ENCODE results near the gene YWHAG. TPM values are rescaled to one million over a fixed set of nuclear protein-coding genes. Genes with fewer than 3 reads are reported as not detected.

YWHAG gene
- total and polyA plus RNA-seq, 9 of the 15 experiments (the other 6 are each of a cell fraction or from before 2014, with no cell fraction given), result 30.4 to 246 (median 94.5) TPM

DNA sequence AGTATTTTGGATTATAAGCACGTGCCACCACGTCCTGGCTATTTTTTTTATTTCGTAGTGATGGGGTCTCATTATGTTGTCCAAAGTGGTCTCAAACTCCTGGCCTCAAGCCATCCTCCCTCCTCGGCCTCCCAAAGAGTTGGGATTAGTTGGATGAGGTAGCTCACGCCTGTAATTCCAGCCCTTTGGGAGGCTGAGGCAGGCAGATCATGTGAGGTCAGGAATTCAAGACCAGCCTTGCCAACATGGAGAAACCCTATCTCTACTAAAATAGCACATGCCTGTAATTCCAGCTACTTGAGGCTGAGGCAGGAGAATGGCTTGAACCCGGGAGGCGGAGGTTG, 21.8 kb upstream of the YWHAG start (continued):
- peak in 1 of 2 experiments; percentile 13 for TF ChIP-seq E2F6 (IDR thresholded peaks at IDR 0.05; ENCODE audit: borderline replicate concordance in 1 of 2, extremely low read depth in 1 of 2, insufficient read depth in 1 of 2, insufficient read length in 1 of 2, low read depth in 1 of 2, low read length in 1 of 2, poor library complexity in 1 of 2, severe bottlenecking in 1 of 2)
- TF ChIP-seq, protein P1, sequence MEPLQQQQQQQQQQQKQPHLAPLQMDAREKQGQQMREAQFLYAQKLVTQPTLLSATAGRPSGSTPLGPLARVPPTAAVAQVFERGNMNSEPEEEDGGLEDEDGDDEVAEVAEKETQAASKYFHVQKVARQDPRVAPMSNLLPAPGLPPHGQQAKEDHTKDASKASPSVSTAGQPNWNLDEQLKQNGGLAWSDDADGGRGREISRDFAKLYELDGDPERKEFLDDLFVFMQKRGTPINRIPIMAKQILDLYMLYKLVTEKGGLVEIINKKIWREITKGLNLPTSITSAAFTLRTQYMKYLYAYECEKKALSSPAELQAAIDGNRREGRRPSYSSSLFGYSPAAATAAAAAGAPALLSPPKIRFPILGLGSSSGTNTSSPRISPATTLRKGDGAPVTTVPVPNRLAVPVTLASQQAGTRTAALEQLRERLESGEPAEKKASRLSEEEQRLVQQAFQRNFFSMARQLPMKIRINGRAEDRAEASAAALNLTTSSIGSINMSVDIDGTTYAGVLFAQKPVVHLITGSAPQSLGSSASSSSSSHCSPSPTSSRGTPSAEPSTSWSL (CRISPR knock-in tag; IDR thresholded peaks at IDR 0.05; ENCODE audit: borderline replicate concordance), result no peak
- TF ChIP-seq TBL1XR1 (IDR thresholded peaks at IDR 0.05; ENCODE audit: low read length in 2 of 2), result no peak
- TF ChIP-seq RBM14 (IDR thresholded peaks at IDR 0.05; ENCODE audit: borderline replicate concordance, insufficient read depth, low read depth, low read length), result no peak
- no peak for TF ChIP-seq NFIX (CRISPR knock-in tag; IDR thresholded peaks at IDR 0.05; ENCODE audit: low read depth)
- TF ChIP-seq, protein P2, sequence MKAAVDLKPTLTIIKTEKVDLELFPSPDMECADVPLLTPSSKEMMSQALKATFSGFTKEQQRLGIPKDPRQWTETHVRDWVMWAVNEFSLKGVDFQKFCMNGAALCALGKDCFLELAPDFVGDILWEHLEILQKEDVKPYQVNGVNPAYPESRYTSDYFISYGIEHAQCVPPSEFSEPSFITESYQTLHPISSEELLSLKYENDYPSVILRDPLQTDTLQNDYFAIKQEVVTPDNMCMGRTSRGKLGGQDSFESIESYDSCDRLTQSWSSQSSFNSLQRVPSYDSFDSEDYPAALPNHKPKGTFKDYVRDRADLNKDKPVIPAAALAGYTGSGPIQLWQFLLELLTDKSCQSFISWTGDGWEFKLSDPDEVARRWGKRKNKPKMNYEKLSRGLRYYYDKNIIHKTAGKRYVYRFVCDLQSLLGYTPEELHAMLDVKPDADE (conservative IDR thresholded peaks at IDR 0.05; ENCODE audit: control insufficient read depth, low read depth, low read length), result no peak
- no peak for TF ChIP-seq RFX7 (CRISPR knock-in tag; IDR thresholded peaks at IDR 0.05)
- peak; percentile 10; the same call in 1 of the 2 replicates for TF ChIP-seq ZBTB17 (CRISPR knock-in tag; IDR thresholded peaks at IDR 0.05)
- TF ChIP-seq ZNF518B (CRISPR knock-in tag; IDR thresholded peaks at IDR 0.05), result no peak
- no peak for TF ChIP-seq ARID4B (CRISPR knock-in tag; IDR thresholded peaks at IDR 0.05)
- no peak for TF ChIP-seq EHMT2 (IDR thresholded peaks at IDR 0.05)
- no peak for TF ChIP-seq ATF7 (IDR thresholded peaks at IDR 0.05)
- no peak for TF ChIP-seq JUNB (CRISPR knock-in tag; conservative IDR thresholded peaks at IDR 0.05)
- no peak for TF ChIP-seq MED1 (CRISPR knock-in tag; IDR thresholded peaks at IDR 0.05; ENCODE audit: borderline replicate concordance)
- no peak for TF ChIP-seq ZNF184 (CRISPR knock-in tag; IDR thresholded peaks at IDR 0.05)
- no peak for TF ChIP-seq HNRNPH1 (optimal IDR thresholded peaks at IDR 0.05; ENCODE audit: low read depth, low read length)
